Activated CD8-positive, alpha-beta memory T cell treated with anti-CD3 and anti-CD28 coated beads for 1 hour (primary cell): ENCODE measurements around the gene SP7.
"Not testable (repeated sequence)": the region's sequence is repeated elsewhere in the genome, so short reads cannot be mapped to it uniquely, and the experiment has no call there.

Experiments used
- DNase-seq, 2 donors: peaks; one replicate each; pipeline ENCODE4 v3.0.0-alpha.2; 2020; ENCODE audit warnings: low read depth in 1 of 2; ENCODE audit errors: extremely low read depth in 1 of 2

The SP7 gene

DNA sequence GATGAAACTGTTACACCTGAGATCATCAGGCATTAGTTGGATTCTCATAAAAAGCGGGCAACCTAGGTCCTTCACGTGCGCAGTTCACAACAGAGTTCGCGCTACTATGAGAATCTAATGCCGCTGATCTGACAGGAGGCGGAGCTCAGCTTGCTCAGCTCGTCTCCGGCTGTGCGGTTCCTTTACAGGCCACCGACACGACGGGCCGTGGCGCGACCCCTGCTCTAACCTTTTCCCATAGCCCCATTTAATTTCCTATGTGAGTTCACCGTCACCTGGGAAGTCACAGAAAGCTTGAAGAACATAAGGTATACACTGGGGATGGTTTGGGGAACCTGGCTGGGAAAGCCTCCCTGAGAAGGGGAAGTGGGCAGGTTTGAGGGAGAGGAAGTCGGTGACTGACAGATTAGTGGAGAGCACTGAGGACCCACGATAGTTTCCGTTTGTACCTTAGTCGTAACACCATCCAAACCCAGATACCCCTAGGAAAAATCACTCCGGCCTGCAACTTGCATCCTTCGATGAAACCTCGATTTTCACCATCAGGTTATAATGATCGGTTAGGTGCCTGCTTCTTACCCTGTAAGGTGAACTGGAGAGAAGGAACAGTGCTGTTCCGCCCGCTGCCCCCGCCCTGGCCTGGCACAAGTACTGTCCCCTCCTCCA is 11.9 kb downstream of the SP7 start:
- DNase-seq: peak in 1 of 2 donors; percentile 33

DNA sequence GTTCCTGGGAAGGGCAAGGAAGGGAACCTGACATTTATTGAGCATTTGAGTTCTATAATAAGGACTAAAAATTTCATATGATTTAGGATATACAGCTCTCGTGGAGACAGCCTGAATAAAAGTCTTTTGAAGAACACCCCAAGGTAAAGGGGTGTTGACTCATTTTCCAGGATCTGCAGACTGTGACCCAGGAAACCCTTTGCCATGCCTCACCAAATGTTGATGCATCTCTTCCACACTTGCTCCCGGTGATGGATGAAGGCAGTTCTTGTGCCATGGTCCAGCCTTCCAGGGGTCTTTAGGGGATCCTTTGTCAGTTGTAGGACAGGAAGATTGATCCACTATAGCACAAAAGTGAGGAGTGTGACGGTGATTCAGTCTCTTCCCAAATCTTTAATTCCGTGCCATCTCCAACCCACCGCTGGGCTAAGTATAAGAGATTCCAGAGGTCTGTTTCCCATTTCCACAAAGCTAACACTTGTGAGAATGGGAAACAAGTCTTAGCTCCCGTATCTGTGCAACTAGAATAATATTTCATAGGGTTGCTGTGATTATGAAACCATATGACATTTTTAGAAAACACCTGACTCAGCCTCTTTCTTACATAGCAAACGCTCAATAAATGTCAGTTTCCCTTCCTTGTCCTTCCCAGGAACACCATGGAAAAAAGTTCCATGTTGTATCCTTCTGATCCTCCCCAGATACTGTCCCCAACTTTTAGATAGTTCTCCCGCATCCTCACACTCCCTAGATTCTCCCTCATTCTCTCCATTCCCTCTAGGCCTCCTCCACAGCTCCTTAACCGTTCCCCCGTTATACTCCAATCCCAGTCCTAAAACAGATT is 15.6 kb downstream of the SP7 start:
- no peak for DNase-seq

DNA sequence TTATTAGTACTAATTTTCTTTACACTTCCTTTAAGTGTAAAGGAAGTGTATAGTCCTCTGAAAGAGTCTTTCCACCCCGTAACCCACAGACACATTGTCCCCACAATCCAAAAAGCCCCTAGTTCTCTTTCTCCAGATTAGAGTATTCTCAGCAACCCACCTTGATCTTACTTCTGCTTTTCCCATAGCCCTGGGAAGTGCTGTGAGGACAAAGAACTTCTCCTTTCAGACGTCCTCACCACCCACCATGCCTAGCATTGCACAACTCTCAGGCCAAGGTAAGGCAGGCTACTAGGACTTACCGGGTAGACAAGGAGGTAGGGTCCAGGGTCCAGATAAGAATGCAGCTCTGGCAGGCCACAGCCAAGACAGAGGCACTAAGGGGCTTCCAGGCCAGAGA is 22.2 kb downstream of the SP7 start:
- DNase-seq: no peak

DNA sequence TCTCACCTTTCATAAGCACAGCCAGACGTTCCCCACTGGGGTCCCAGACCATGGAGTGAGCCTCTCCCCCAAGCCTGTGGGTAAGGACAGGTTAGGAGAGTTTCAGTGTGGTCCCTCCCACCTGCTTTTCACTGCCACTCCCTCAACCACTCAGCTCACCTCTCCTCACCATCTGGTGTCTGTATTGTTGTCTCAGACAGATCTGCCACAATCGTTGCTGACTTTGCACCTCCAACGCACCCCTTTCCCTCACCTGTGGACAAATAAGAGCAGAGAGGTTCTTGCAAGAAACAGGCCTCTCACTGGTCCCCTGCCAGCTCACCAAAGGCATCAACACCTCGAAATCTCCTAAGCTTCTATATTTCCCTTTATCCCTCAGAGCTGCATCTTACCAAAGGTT is 27.9 kb downstream of the SP7 start:
- DNase-seq: no peak

DNA sequence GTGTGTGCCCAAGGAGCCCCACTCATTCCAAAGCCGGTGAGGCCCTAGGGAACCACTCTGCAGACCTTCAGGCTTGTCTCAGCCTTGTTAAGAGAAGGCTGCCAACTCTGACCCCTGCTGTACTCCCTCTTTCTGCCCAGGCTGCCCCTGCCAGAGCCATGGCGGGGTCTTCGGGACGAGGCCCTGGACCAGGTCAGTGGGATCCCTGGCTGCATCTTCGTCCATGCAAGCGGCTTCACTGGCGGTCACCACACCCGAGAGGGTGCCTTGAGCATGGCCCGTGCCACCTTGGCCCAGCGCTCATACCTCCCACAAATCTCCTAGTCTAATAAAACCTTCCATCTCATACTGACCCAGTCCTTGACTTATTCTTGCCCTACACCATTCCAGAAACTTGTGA is 29.3 kb downstream of the SP7 start:
- DNase-seq: no peak

DNA sequence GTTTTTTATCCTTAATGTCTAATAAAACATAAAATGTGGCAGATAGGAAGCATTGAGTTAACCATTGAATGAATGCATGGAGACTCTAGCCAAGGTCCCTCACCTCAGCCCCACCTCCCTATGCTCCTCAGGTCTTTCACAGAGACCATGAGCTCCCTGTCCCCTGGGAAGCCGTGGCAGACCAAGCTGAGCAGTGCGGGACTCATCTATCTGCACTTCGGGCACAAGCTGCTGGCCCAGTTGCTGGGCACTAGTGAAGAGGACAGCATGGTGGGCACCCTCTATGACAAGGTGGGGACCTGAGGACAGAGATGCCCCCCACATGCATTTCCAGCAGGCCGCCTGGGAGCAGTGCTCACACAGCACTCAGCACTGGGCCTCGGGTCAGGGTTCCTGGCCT is 33.3 kb downstream of the SP7 start:
- DNase-seq: no peak

DNA sequence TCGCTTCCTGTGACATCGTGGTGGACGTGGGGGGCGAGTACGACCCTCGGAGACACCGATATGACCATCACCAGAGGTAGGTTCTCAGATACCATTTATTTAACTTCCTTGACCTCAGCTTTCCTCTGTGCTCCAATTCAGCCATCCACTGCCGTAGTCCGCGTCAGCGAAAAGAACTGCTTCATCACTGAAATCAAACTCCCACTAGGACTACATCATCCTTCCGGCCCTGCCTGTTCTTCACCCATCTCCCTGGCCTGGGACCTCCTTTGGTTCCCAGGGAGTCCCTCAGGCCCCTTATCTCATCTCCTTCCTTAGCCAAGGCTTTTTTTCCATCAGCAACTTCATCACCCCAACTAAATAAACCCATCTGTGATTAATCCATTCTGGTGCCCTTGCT is 36.0 kb downstream of the SP7 start:
- no peak for DNase-seq

DNA sequence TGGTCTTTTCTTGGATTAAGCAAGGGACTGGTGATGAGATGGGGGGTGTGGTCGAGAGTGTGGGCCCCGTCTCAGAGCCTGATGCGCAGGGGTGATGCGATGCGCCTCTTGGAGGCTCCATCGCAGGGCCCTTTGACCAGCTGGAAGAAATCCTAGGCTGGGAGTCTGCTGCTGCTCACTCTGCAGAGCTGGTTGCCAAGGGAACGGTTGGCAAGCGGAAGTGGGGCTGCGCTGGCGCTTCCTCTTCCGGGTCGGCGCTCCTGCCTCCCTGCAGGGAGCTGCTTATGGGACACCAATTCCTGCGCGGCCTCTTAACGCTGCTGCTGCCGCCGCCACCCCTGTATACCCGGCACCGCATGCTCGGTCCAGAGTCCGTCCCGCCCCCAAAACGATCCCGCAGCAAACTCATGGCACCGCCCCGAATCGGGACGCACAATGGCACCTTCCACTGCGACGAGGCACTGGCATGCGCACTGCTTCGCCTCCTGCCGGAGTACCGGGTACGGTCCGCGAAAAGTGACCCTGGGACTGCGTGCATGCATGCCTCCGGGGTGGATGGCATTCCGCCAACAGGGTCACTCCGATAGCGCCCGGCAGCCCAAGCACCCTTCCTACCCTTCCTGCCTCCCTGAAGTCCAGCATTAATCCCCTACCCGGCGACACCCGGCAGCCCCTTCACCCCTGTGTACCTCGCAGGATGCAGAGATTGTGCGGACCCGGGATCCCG is 36.5 kb downstream of the SP7 start, which contains the start of gene MYG1:
Gene MYG1, plus strand, starts transcription at position 242 of the 727 bp plus-strand sequence. Its CDS starts 43 bp downstream, at position 285.
- DNase-seq: peak; percentile 52 to 74

DNA sequence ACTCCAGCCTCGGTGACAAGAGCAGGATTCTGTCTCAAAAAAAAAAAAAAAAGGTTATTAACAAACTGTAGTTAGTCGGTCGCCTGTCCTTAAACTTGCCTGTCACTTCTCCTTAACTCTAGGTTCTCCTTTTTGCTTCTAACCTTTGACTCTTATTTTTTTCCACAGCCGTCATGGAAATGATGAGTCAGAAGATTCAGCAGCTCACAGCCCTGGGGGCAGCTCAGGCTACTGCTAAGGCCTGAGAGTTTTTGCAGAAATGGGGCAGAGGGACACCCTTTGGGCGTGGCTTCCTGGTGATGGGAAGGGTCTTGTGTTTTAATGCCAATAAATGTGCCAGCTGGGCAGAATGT is 37.1 kb downstream of the SP7 start:
- no peak for DNase-seq

DNA sequence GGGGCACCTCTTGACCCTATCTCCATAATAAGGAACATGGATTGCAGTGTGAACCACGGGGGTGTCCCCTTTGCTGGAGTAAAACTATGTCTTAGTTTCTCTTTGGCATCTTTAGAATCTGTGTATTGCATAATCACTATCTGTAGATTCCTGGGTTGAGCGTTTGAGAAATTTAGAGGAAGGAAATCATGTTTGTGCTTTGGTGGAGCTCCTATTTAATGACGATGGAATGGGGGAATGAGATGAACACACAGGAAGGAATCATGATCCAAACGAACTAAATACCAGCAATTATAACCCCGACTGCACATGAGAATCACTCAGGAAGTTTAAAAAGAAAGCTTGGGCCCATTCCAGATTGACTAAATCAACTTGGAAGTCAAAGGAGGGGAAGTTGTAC is 38.0 kb downstream of the SP7 start:
- no peak for DNase-seq

DNA sequence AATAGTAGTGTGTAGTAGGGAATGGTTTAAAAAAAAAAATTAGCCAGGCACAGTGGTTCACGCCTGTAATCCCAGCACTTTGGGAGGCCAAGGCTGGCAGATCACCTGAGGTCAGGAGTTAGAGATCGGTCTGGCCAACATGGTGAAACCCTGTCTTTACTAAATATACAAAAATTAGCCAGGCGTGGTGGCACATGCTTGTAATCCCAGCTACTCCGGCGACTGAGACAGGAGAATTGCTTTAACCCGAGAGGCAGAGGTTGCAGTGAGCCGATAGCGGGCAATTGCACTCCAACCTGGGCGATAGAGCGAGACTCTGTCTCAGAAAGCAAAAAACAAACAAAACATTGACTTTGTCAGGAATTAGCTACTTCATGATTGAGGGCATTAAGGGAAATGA is 39.0 kb downstream of the SP7 start:
- DNase-seq: not testable (repeated sequence)

DNA sequence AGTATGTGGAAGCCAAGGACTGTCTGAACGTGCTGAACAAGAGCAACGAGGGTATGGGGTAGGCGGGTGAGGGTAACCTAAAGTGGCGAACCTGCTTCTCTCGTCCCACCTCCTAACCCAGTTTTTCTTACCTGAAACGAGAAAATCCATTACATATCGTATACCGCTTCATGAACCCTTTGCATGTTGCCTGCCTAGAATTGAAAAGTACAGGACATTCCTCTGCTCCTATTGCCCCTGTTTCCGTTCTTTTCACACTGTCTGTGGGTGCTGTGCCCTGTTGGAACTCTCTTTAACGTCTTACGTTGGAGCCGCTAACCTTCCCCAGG is 40.3 kb downstream of the SP7 start:
- no peak for DNase-seq

DNA sequence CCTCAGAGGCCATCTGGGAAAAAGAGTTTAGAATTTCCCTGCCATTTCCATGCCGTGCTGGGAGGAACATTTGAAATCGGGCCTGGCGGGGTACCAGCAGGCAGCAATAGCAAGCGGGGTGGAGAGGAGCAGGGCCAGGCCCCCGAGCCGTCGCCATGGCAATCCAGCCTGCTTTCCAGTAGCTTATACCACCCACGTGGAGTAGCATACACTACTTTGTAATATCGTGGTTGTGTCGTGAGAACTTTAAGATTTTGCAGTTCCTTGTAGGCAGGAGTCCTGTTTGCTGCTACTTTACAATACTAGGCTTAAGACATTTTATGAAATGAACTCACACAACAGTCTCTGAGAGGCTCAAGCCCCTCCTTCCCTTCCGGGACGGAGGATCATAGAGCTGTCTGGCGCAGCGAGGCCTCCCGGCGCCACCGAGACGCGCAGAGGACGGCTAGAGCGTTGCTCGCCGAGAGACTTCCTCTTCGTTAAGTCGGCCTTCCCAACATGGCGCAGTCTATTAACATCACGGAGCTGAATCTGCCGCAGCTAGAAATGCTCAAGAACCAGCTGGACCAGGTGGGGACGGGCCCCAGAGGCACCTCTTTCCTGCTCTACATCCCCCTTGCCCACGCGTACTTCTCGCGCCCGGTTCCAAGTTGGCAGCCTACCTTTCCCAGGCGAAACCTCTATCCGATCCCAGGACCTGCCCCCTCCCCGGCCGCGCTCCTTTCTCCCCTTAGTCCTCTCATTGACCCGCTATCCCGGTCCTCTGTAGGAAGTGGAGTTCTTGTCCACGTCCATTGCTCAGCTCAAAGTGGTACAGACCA is 40.9 kb downstream of the SP7 start, which contains the start of gene PFDN5:
Gene PFDN5, plus strand, starts transcription at position 473 of the 821 bp plus-strand sequence. Its CDS starts 26 bp downstream, at position 499.
- DNase-seq: peak; percentile 40 to 74

DNA sequence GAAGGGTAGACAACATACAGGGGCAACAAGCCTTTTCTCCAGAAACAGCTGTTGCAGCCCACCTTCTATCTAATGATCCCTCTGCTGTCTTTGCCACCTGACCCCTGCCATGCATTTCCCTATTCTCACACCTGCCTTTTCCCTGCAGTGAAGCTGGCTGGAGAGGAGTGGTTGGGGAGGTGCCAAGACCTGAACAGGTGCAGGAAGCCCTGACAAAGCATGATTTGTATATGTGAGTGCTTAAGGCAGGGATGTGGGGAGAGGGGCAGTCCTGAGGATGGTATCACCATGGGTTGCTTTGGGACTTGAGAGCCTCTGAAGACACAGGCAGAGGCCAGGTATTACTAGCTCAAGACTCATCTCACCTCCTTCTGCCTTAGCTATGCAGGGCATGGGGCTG is 43.7 kb downstream of the SP7 start:
- DNase-seq: no peak

DNA sequence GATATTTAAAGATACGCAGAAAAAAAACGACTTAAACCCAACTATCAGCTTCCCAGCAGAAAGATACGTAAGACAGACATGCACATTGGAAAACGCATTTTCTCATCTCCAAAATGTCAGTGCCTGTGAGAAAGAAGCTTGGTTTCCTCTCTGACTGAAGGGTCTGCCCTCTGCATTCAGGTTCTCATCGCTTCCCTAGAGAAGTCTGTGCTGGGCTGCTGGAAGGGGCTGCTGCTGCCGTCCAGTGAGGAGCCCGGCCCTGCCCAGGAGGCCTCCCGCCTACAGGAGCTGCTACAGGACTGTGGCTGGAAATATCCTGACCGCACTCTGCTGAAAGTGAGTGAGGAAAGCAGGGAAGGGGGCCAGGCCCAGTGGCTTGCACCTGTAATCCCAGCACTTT is 45.5 kb downstream of the SP7 start:
- no peak for DNase-seq

DNA sequence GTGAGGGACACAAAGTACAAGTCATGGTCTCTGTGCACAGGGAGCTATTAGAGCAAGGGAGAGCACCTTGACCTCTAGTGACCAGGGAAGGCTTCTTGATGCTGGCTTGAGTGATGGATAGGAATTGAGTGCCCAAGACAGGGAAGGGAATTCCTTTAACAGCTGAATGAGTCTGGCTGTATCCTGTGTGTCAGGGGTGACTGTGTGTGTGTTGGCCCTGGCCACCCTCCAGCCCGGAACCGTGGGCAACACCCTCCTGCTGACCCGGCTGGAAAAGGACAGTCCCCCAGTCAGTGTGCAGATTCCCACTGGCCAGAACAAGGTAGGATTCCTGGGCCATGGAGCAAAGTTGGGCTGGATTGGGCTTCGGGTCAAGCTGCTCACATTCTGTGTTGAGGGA is 46.3 kb downstream of the SP7 start:
- no peak for DNase-seq

DNA sequence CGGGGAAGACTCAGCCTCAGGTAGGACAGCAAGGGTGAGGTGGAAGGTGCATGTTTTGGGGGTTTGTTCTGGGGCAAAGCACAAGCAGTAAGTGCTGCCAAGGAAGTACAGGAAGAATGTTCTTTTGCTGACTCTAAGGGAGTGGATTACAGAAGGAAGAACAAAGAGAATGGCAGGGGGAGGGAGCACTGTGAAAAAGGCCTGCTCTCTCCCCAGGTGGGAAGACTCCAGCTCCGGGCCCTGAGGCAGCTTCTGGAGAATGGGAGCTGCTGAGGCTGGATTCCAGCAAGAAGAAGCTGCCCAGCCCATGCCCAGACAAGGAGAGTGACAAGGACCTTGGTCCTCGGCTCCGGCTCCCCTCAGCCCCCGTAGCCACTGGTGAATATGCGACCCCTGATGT is 47.8 kb downstream of the SP7 start:
- no peak for DNase-seq

DNA sequence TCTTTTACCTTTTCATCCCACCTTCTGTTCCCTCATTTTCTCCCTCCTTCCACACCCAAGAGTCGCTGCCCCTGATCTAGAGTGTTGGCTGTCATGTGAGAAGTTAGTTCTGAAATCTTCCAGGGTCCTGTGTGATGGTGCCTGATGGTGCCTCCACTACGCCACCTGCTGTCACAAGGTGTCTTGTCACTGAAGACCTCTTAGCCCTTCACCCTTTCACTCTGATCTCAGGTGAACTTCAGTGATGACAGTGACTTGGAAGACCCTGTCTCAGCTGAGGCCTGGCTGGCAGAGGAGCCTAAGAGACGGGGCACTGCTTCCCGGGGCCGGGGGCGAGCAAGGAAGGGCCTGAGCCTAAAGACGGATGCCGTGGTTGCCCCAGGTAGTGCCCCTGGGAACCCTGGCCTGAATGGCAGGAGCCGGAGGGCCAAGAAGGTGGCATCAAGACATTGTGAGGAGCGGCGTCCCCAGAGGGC is 48.4 kb downstream of the SP7 start:
- DNase-seq: peak; percentile 28 to 55

DNA sequence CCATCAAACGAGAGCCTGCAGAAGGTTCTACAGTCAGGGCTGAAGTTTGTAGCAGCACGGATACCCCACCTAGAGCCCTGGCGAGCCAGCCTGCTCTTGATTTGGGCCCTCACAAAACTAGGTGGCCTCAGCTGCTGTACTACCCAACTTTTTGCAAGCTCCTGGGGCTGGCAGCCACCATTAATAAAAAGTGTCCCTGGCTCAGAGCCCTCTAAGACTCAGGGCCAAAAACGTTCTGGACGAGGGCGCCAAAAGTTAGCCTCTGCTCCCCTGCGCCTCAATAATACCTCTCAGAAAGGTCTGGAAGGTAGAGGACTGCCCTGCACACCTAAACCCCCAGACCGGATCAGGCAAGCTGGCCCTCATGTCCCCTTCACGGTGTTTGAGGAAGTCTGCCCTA is 49.7 kb downstream of the SP7 start:
- no peak for DNase-seq

DNA sequence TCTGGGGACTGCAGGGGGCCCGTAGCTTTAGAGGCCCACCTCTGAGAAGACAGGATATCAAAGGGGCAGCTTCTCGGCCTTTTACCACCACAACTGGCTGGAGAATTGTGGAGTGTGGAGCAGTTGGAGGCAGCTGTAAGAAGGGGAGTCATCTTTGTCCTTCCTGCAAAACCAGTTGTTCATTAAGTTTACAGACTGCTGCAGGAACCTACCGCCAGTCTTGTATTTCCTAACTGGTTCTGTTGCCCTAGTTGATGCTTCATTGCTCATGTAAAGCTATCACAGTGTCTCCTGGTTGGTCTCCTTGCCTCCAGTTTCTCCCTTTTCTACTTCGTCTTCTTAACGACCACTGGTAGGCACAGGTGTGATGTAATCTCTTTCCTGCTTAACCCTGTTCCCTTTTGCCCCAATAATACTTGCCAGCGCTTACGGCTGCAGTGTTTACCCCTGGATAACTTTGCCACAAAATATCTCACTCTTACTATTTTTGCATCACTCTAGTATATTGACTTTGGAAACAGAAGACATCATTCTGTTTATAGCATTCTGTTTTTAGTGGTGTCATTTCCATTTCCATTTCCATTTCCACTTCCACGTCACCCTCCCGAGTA is 56.2 kb downstream of the SP7 start:
- no peak for DNase-seq
